HEK293T (cell line): ENCODE results near the gene BIRC3.

Source experiments
- HDGF ChIP-seq: fragments of 450-650 bp; IDR thresholded peaks from 2 replicates; pipeline ENCODE4 v1.6.1; 2017; ENCODE audit warnings: antibody characterized with exemption, borderline replicate concordance
- TARDBP ChIP-seq: fragments of 450-650 bp; IDR thresholded peaks from 2 replicates; pipeline ENCODE4 v1.6.1; 2016

GRCh38 chr11:102360681-102361080 lies 43.4 kb downstream of the BIRC3 start:
- no peak for TF ChIP-seq HDGF
- TF ChIP-seq TARDBP = no peak
